Panc1 (cell line): ENCODE results near the gene TIMM8A. TPM values are rescaled to one million over a fixed set of nuclear protein-coding genes. Genes with fewer than 3 reads are reported as not detected.

Experiments used
- ATAC-seq: fragments of 200-7000 bp; cut with Tn5 transposase; 2 replicates; pipeline ENCODE4 v1.9.1; 2020; ENCODE audit warnings: mild to moderate bottlenecking, moderate library complexity
- BruUV-seq: library from RNA; stranded (reverse); fragments of 400-500 nt; replicated peaks from 2 replicates; lab custom pipeline; 2021; lab: Mats Ljungman, UMichigan
- CTCF ChIA-PET: fragments of 300-600 bp; sonication (Branson Sonifier 250); formaldehyde crosslinking; loops from one replicate; lab custom pipeline; 2022; ENCODE audit warnings: antibody characterized with exemption; lab: Charles Lee
- POLR2A ChIA-PET: fragments of 300-600 bp; sonication (Branson Sonifier 250); formaldehyde crosslinking; loops from one replicate; lab custom pipeline; 2022; ENCODE audit warnings: antibody characterized with exemption; lab: Charles Lee
- DNase-seq: peaks from one replicate; pipeline ENCODE4 v3.0.0-alpha.2; 2010; ENCODE audit warnings: low read depth, low spot score
- H3K27ac ChIP-seq: 2 replicates; pipeline ENCODE4 v1.5.1; 2011; ENCODE audit warnings: mild to moderate bottlenecking, low read length, inconsistent platforms
- H3K27me3 ChIP-seq: fragments of 200-500 bp; sonication (Bioruptor generic); 2 replicates; pipeline ENCODE4 v1.6.0; 2014; ENCODE audit warnings: low read length, inconsistent platforms; ENCODE audit not compliant: control insufficient read depth, insufficient read depth
- H3K36me3 ChIP-seq: fragments of 200-500 bp; sonication (Bioruptor generic); 2 replicates; pipeline ENCODE4 v1.5.1; 2014; ENCODE audit warnings: inconsistent platforms, mild to moderate bottlenecking, low read length, moderate library complexity; ENCODE audit not compliant: control insufficient read depth, insufficient read depth
- H3K4me1 ChIP-seq: 2 replicates; pipeline ENCODE4 v1.5.1; 2011; ENCODE audit warnings: inconsistent platforms, mild to moderate bottlenecking, low read length, moderate library complexity; ENCODE audit not compliant: control insufficient read depth, insufficient read depth
- H3K4me3 ChIP-seq, 2 experiments: 2 replicates each; pipeline ENCODE4 v1.5.1; 2011 to 2012; ENCODE audit warnings: low read depth in 2 of 2, low read length in 2 of 2, mild to moderate bottlenecking in 2 of 2, inconsistent platforms in 1 of 2, moderate library complexity in 1 of 2
- H3K9me3 ChIP-seq: fragments of 200-500 bp; sonication (Bioruptor generic); 2 replicates; pipeline ENCODE4 v1.5.1; 2014; ENCODE audit warnings: low read depth, mild to moderate bottlenecking, inconsistent platforms, low read length, moderate library complexity; ENCODE audit not compliant: control insufficient read depth, insufficient read depth
- CTCF ChIP-seq: fragments of 450-650 bp; IDR thresholded peaks from 2 replicates; pipeline ENCODE4 v1.5.1; 2017; ENCODE audit warnings: mild to moderate bottlenecking
- POLR2AphosphoS5 ChIP-seq: IDR thresholded peaks from 2 replicates; pipeline ENCODE4 v1.6.1; 2012; ENCODE audit warnings: mild to moderate bottlenecking, low read depth, low read length, moderate library complexity
- REST ChIP-seq, 2 experiments: IDR thresholded peaks; 2 replicates each; pipeline ENCODE4 v1.6.1; 2011 to 2012; ENCODE audit warnings: low read depth in 2 of 2, control low read depth in 1 of 2, low read length in 1 of 2, mild to moderate bottlenecking in 1 of 2, moderate library complexity in 1 of 2; ENCODE audit not compliant: insufficient read depth in 1 of 2
- SIN3A ChIP-seq: IDR thresholded peaks from 2 replicates; pipeline ENCODE4 v1.6.1; 2012; ENCODE audit warnings: low read depth, mild to moderate bottlenecking, low read length, moderate library complexity, borderline replicate concordance; ENCODE audit not compliant: insufficient read depth
- TCF7L2 ChIP-seq: IDR thresholded peaks from 2 replicates; pipeline ENCODE4 v1.6.1; 2011; ENCODE audit warnings: mild to moderate bottlenecking, low read depth, low read length, inconsistent platforms
- in situ Hi-C: cut with HindIII; loops from 2 replicates; pipeline ENCODE4 v1.10.0; 2016; ENCODE audit warnings: low sequenced_read_pairs, low pct_unique_long_range_greater_than_20kb
- intact Hi-C: fragments of 100-400 bp; cut with micrococcal nuclease; formaldehyde crosslinking; loops from one replicate; pipeline ENCODE4 v1.10.0; 2022; ENCODE audit not compliant: unreplicated experiment
- total RNA-seq: library from RNA; stranded (reverse); gene quantifications from one replicate; pipeline ENCODE4 v1.2.1, GENCODE V29; 2021; ENCODE audit not compliant: unreplicated experiment

The TIMM8A gene
- total RNA-seq, 1 experiment from 2014 or later = 39.1 TPM

- no peaks in the 10 kb centered on the region for H3K4me1 ChIP-seq
- in situ Hi-C loops (no loop called here), intact Hi-C loops (no loop called here)
- TF ChIP-seq TCF7L2 (no peak), CTCF (no peak), REST (IDR thresholded peaks at IDR 0.05; ENCODE audit: insufficient read depth in 1 of 2, low read depth in 2 of 2, low read length in 1 of 2) (no peak), SIN3A (no peak), POLR2AphosphoS5 (no peak)
- no peak overlapping the region for H3K4me3 ChIP-seq
- H3K27me3 ChIP-seq = peaks cover 7% of the 10 kb centered on the region; the same call in 1 of the 2 replicates
- ATAC-seq (no peak), DNase-seq (no peak)
- H3K9me3 ChIP-seq = no peaks in the 10 kb centered on the region
- H3K36me3 ChIP-seq = no peaks in the 10 kb centered on the region
- H3K27ac ChIP-seq = no peak overlapping the region
- POLR2A ChIA-PET = no interaction called here
- CTCF ChIA-PET = no interaction called here
- no TSS peak for BruUV-seq
Observed at GRCh38 chrX:101368800-101369199, 20.3 kb upstream of the TIMM8A start.

- POLR2A ChIA-PET = no interaction called here
- intact Hi-C loops = no loop called here
- no peak overlapping the region for H3K27ac ChIP-seq
- CTCF ChIA-PET = no interaction called here
- DNase-seq (no peak), ATAC-seq (no peak)
- H3K9me3 ChIP-seq = no peaks in the 10 kb centered on the region
- no peaks in the 10 kb centered on the region for H3K4me1 ChIP-seq
- no TSS peak for BruUV-seq
- TF ChIP-seq SIN3A (no peak), POLR2AphosphoS5 (no peak)
- no peaks in the 10 kb centered on the region for H3K36me3 ChIP-seq
- no peak overlapping the region for H3K4me3 ChIP-seq
- in situ Hi-C loops = no loop called here
- peaks cover 5% of the 10 kb centered on the region; the same call in 1 of the 2 replicates for H3K27me3 ChIP-seq
Observed at GRCh38 chrX:101365301-101365795, 16.8 kb upstream of the TIMM8A start.

- POLR2A ChIA-PET = no interaction called here
Observed at GRCh38 chrX:101362757-101363156, 14.2 kb upstream of the TIMM8A start.

More at GRCh38 chrX:101362757-101363156, 14.2 kb upstream of the TIMM8A start:
- CTCF ChIA-PET = interaction anchor here (1.6 kb wide), 1 partner anchor 28 kb away, joined by 5 read pairs; the partner anchor contains the start of gene RPL36A
- no TSS peak for BruUV-seq
- Histone ChIP-seq H3K9me3 (no peaks in the 10 kb centered on the region), H3K27ac (no peak overlapping the region), H3K4me3 (no peak overlapping the region), H3K36me3 (no peaks in the 10 kb centered on the region), H3K4me1 (no peaks in the 10 kb centered on the region), H3K27me3 (no peaks in the 10 kb centered on the region; the same call in 1 of the 2 replicates)
- DNase-seq (no peak), ATAC-seq (no peak)
- in situ Hi-C loops = no loop called here
- no peak for TF ChIP-seq REST (IDR thresholded peaks at IDR 0.05; ENCODE audit: insufficient read depth in 1 of 2, low read depth in 2 of 2, low read length in 1 of 2)
- TF ChIP-seq POLR2AphosphoS5 = no peak
- no peak for TF ChIP-seq CTCF
- no peak for TF ChIP-seq SIN3A
- TF ChIP-seq TCF7L2 = no peak
- intact Hi-C loops = no loop called here
